Esophagus muscularis mucosa (tissue), 3 donors: ENCODE data around the gene TIMM23.

Experiments
- EP300 ChIP-seq: sonication (generic); formaldehyde crosslinking; IDR thresholded peaks from one replicate; pipeline ENCODE4 v1.6.1; 2017; ENCODE audit warnings: antibody characterized with exemption
- TF ChIP-seq, protein P1 (sequence below), 3 experiments: fragments of 200-600 bp in 2 of 3; fragments of 450-650 bp in 1 of 3; sonication (generic) in 2 of 3; IDR thresholded peaks; one replicate each; pipeline ENCODE4 v1.5.1; 2017 to 2019; ENCODE audit warnings: antibody characterized with exemption in 3 of 3, mild to moderate bottlenecking in 2 of 3, moderate library complexity in 1 of 3

DNA sequence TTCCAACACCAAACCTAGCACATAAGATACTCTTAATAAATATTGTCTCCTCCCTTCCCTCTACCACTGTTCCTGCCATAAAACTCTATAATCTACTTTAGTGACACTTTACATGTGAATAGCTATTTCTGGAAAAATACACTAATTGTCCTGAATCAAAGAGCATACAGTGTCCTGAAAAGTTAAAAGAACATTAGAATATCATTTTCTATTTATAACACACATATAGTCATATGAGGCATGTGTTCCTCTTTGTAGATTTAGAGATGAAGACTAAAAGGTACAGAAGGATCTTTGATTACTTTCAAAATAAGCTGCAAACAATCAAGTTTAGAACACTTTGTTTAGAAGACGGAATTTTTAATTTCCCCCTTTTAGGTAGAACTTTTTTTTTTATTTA is 44.5 kb downstream of the TIMM23 start:
- TF ChIP-seq, protein P1, sequence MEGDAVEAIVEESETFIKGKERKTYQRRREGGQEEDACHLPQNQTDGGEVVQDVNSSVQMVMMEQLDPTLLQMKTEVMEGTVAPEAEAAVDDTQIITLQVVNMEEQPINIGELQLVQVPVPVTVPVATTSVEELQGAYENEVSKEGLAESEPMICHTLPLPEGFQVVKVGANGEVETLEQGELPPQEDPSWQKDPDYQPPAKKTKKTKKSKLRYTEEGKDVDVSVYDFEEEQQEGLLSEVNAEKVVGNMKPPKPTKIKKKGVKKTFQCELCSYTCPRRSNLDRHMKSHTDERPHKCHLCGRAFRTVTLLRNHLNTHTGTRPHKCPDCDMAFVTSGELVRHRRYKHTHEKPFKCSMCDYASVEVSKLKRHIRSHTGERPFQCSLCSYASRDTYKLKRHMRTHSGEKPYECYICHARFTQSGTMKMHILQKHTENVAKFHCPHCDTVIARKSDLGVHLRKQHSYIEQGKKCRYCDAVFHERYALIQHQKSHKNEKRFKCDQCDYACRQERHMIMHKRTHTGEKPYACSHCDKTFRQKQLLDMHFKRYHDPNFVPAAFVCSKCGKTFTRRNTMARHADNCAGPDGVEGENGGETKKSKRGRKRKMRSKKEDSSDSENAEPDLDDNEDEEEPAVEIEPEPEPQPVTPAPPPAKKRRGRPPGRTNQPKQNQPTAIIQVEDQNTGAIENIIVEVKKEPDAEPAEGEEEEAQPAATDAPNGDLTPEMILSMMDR (IDR thresholded peaks at IDR 0.05) = no peak
- no peak for TF ChIP-seq EP300
